H1 (cell line): Measurements from ENCODE around the gene AFAP1L1. TPM values are rescaled to one million over a fixed set of nuclear protein-coding genes. Genes with fewer than 3 reads are reported as not detected.

ENCODE experiments used
- TCF12 ChIP-seq: IDR thresholded peaks from 2 replicates; pipeline ENCODE4 v1.6.1; 2011; ENCODE audit warnings: low read depth, mild to moderate bottlenecking, low read length
- polyA plus RNA-seq, 7 experiments: library from polyadenylated mRNA; depleted of rRNA in 3 of 7; stranded (reverse) in 5 of 7; unstranded in 2 of 7; fragments of >200 nt in 5 of 7; fragments of 200-250 nt in 2 of 7; gene quantifications; 1 replicate in 5 of 7; 2 replicates in 1 of 7; 4 replicates in 1 of 7; pipeline versions ENCODE4 v1.2.1 to v1.2.3, GENCODE V29; 2011 to 2013; ENCODE audit warnings: missing spikeins in 2 of 7, mixed read lengths in 2 of 7
- total RNA-seq: library from RNA; stranded (reverse); fragmentation: NEBNext Ultra II Directional; extraction: Animal tissue kit (Norgen Biotek cat#: 25700); gene quantifications from 2 replicates; pipeline ENCODE4 v1.2.1, GENCODE V29; 2021

The AFAP1L1 gene
- total and polyA plus RNA-seq, 2 of the 8 experiments (the other 6 are each of a cell fraction or from before 2014, with no cell fraction given): 0.79 to 4.7 TPM

- TF ChIP-seq TCF12: no peak
- TF ChIP-seq, all 59 proteins: peak for 2
Observed at GRCh38 chr5:149238540-149238939, 33.1 kb upstream of the AFAP1L1 start (continued).
